PC-9 (cell line): ENCODE measurements around the gene HES3. TPM values are rescaled to one million over a fixed set of nuclear protein-coding genes. Genes with fewer than 3 reads are reported as not detected.

Experiments used
- BruUV-seq: library from RNA; stranded (reverse); fragments of 400-500 nt; replicated peaks from 2 replicates; lab custom pipeline; 2021; lab: Mats Ljungman, UMichigan
- CTCF ChIA-PET: fragments of 300-600 bp; sonication (Branson Sonifier 250); formaldehyde crosslinking; loops from one replicate; lab custom pipeline; 2022; ENCODE audit warnings: antibody characterized with exemption; lab: Charles Lee
- POLR2A ChIA-PET: fragments of 300-600 bp; sonication (Branson Sonifier 250); formaldehyde crosslinking; loops from one replicate; lab custom pipeline; 2022; ENCODE audit warnings: antibody characterized with exemption; ENCODE audit not compliant: unreplicated experiment; lab: Charles Lee
- DNase-seq, 2 experiments: peaks; one replicate each; pipeline versions ENCODE4 v3.0.0 to v3.0.0-alpha.2; 2015 to 2022; ENCODE audit warnings: mixed read lengths in 1 of 2
- H2AFZ ChIP-seq: fragments of 200-600 bp; sonication (generic); 2 replicates; pipeline ENCODE4 v1.8.1; 2017; ENCODE audit warnings: antibody characterized with exemption
- H3F3A ChIP-seq: fragments of 200-600 bp; sonication (generic); 2 replicates; pipeline ENCODE4 v1.8.1; 2017; ENCODE audit warnings: antibody characterized with exemption, mild to moderate bottlenecking, low read depth; ENCODE audit not compliant: insufficient read depth
- H3K27ac ChIP-seq: fragments of 200-600 bp; sonication (generic); 2 replicates; pipeline ENCODE4 v1.6.1; 2016; ENCODE audit warnings: mixed run types
- H3K27me3 ChIP-seq: fragments of 200-600 bp; sonication (generic); 2 replicates; pipeline ENCODE4 v1.6.1; 2016; ENCODE audit warnings: low read depth, mixed run types; ENCODE audit not compliant: insufficient read depth
- H3K36me3 ChIP-seq: fragments of 200-600 bp; sonication (generic); 2 replicates; pipeline ENCODE4 v1.6.1; 2016; ENCODE audit warnings: low read depth, mixed run types
- H3K4me1 ChIP-seq: fragments of 200-600 bp; sonication (generic); replicated peaks from 2 replicates; pipeline ENCODE4 v1.6.1; 2016; ENCODE audit warnings: mixed run types; ENCODE audit not compliant: insufficient read depth
- H3K4me2 ChIP-seq: fragments of 200-600 bp; sonication (generic); 2 replicates; pipeline ENCODE4 v1.6.1; 2017; ENCODE audit warnings: mixed run types
- H3K4me3 ChIP-seq: fragments of 200-600 bp; sonication (generic); 2 replicates; pipeline ENCODE4 v1.6.1; 2016; ENCODE audit warnings: mixed run types
- H3K79me2 ChIP-seq: fragments of 200-600 bp; sonication (generic); 2 replicates; pipeline ENCODE4 v1.6.1; 2017; ENCODE audit warnings: low read depth, mixed run types
- H3K9me2 ChIP-seq: fragments of 200-600 bp; sonication (generic); 2 replicates; pipeline ENCODE4 v1.8.1; 2017; ENCODE audit warnings: mild to moderate bottlenecking; ENCODE audit not compliant: insufficient read depth
- H3K9me3 ChIP-seq: fragments of 200-600 bp; sonication (generic); 2 replicates; pipeline ENCODE4 v1.8.1; 2016; ENCODE audit warnings: low read depth; ENCODE audit not compliant: insufficient read depth
- H4K20me1 ChIP-seq: fragments of 200-600 bp; sonication (generic); 2 replicates; pipeline ENCODE4 v1.8.1; 2017; ENCODE audit not compliant: insufficient read depth
- CTCF ChIP-seq: fragments of 200-600 bp; sonication (generic); conservative IDR thresholded peaks from 2 replicates; pipeline ENCODE4 v1.6.1; 2017; ENCODE audit warnings: mixed run types, antibody characterized with exemption, mild to moderate bottlenecking, moderate library complexity
- EZH2 ChIP-seq: fragments of 200-600 bp; sonication (generic); IDR thresholded peaks from 2 replicates; pipeline ENCODE4 v1.8.0; 2017; ENCODE audit warnings: antibody characterized with exemption, low read depth
- intact Hi-C: fragments of 100-400 bp; cut with micrococcal nuclease; formaldehyde crosslinking; loops from one replicate; pipeline ENCODE4 v1.10.0; 2022; ENCODE audit not compliant: unreplicated experiment
- total RNA-seq: library from RNA; stranded (reverse); gene quantifications from 2 replicates; pipeline ENCODE4 v1.2.3, GENCODE V29; 2021

Gene HES3
- total RNA-seq, 1 experiment from 2014 or later: not detected

GRCh38 chr1:6286266-6286665 is 42.3 kb downstream of the HES3 start:
- BruUV-seq: no TSS peak
- H3K27me3 ChIP-seq: no peaks in the 10 kb centered on the region
- intact Hi-C loops: no loop called here
- ChIA-PET CTCF (no interaction called here), POLR2A (no interaction called here)
- no peaks in the 10 kb centered on the region for H3K9me3 ChIP-seq
- no peak for TF ChIP-seq EZH2
- no peaks in the 10 kb centered on the region for H3F3A ChIP-seq
- H3K4me3 ChIP-seq: no peak overlapping the region
- no peak overlapping the region for H3K27ac ChIP-seq
- H3K4me2 ChIP-seq: no peak overlapping the region
- no peak overlapping the region for H2AFZ ChIP-seq
- DNase-seq: no peak
- no peaks in the 10 kb centered on the region for H3K4me1 ChIP-seq
- no peaks in the 10 kb centered on the region for H3K79me2 ChIP-seq
- H4K20me1 ChIP-seq: no peaks in the 10 kb centered on the region
- H3K9me2 ChIP-seq: no peaks in the 10 kb centered on the region
- no peaks in the 10 kb centered on the region for H3K36me3 ChIP-seq

- Histone ChIP-seq H3K36me3 (no peaks in the 10 kb centered on the region), H3K27me3 (no peaks in the 10 kb centered on the region), H3K4me3 (no peak overlapping the region), H3F3A (no peaks in the 10 kb centered on the region), H2AFZ (no peak overlapping the region), H3K27ac (no peak overlapping the region), H3K9me2 (no peaks in the 10 kb centered on the region), H3K9me3 (no peaks in the 10 kb centered on the region), H3K4me2 (no peak overlapping the region), H4K20me1 (no peaks in the 10 kb centered on the region), H3K4me1 (no peaks in the 10 kb centered on the region), H3K79me2 (no peaks in the 10 kb centered on the region)
- no peak for DNase-seq
- TF ChIP-seq CTCF (no peak), EZH2 (no peak)
- POLR2A ChIA-PET: no interaction called here
- CTCF ChIA-PET: no interaction called here
- BruUV-seq: no TSS peak
- intact Hi-C loops: no loop called here
Measured at GRCh38 chr1:6287029-6287428, 43.0 kb downstream of the HES3 start.

- Histone ChIP-seq H3K4me2 (no peak overlapping the region), H3K9me2 (no peaks in the 10 kb centered on the region), H3K4me3 (no peak overlapping the region), H3K36me3 (no peaks in the 10 kb centered on the region), H3K27me3 (no peaks in the 10 kb centered on the region), H4K20me1 (no peaks in the 10 kb centered on the region), H3K9me3 (no peaks in the 10 kb centered on the region), H3K4me1 (no peaks in the 10 kb centered on the region), H3K27ac (no peak overlapping the region), H3K79me2 (no peaks in the 10 kb centered on the region), H2AFZ (no peak overlapping the region), H3F3A (no peaks in the 10 kb centered on the region)
- no peak for TF ChIP-seq CTCF
- TF ChIP-seq EZH2: no peak
- ChIA-PET CTCF (no interaction called here), POLR2A (no interaction called here)
- DNase-seq: no peak
- BruUV-seq: no TSS peak
- intact Hi-C loops: no loop called here
Measured at GRCh38 chr1:6287431-6287886, 43.5 kb downstream of the HES3 start.

DNA sequence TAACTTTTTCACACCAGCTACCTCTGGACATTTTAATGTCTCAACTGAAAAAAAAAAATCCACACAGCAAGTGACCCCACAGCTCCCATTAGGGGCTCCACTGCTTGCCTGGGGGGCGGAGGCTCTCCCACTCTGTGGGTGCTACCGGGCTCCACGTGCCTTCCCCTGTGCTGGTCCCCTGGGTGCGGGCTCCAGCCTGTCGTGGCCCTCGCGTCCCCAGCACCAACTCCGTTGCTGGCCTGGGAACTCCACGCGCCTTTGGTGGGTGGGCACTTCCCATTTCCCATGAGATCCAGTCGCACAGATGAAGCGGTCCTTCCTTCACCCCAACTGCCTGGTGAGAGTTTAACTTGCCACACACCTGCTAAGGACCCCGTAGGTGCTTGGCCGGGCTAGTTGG is 44.0 kb downstream of the HES3 start:
- no peaks in the 10 kb centered on the region for H3K27me3 ChIP-seq
- POLR2A ChIA-PET: no interaction called here

More for the DNA sequence above, 44.0 kb downstream of the HES3 start:
- CTCF ChIA-PET: no interaction called here
- Histone ChIP-seq H3K9me2 (no peaks in the 10 kb centered on the region), H2AFZ (no peak overlapping the region), H3K27ac (no peak overlapping the region), H3K4me3 (no peak overlapping the region), H3K4me1 (no peaks in the 10 kb centered on the region), H3K36me3 (no peaks in the 10 kb centered on the region), H3K9me3 (no peaks in the 10 kb centered on the region), H3F3A (no peaks in the 10 kb centered on the region), H3K4me2 (no peak overlapping the region), H3K79me2 (no peaks in the 10 kb centered on the region), H4K20me1 (no peaks in the 10 kb centered on the region)
- no TSS peak for BruUV-seq
- intact Hi-C loops: no loop called here
- TF ChIP-seq CTCF: no peak
- no peak for DNase-seq
